ENCODE results near the gene SNX15.
A peak's percentile ranks its signal among the peaks of the same experiment; 100 is the strongest.

Gene SNX15

GRCh38 chr11:65083134-65083833 lies 56.0 kb downstream of the SNX15 start:
- H3K4me3 ChIP-seq (ENCODE audit: low read depth, low read length) = peak overlapping the region; percentile 91

- peak within 1 kb of the TSS; percentile 91 for H3K4me3 ChIP-seq (ENCODE audit: low read depth, low read length)
These were observed 56.8 kb downstream of the SNX15 start, which contains the start of the genes CDCA5 and ZFPL1 for GRCh38 chr11:65083834-65084597. CDCA5 (minus strand) TSS chr11:65084040; CDS start chr11:65083978, 62 bp downstream. ZFPL1 (plus strand) TSS chr11:65084222; CDS start chr11:65084699, 477 bp downstream.

GRCh38 chr11:65084598-65085375 lies 57.5 kb downstream of the SNX15 start:
- peak overlapping the region; percentile 91 for H3K4me3 ChIP-seq (ENCODE audit: low read depth, low read length)

GRCh38 chr11:65085446-65085845 lies 58.2 kb downstream of the SNX15 start:
- no peak overlapping the region for H3K4me3 ChIP-seq (ENCODE audit: low read depth, low read length)

GRCh38 chr11:65086809-65087208 lies 59.6 kb downstream of the SNX15 start:
- no peak overlapping the region for H3K4me3 ChIP-seq (ENCODE audit: low read depth, low read length)

- no peak overlapping the region for H3K4me3 ChIP-seq (ENCODE audit: low read depth, low read length)
These were observed 60.0 kb downstream of the SNX15 start for GRCh38 chr11:65087216-65087615.

GRCh38 chr11:65087827-65088226 lies 60.6 kb downstream of the SNX15 start:
- H3K4me3 ChIP-seq (ENCODE audit: low read depth, low read length) = no peak overlapping the region

GRCh38 chr11:65089621-65090020 lies 62.4 kb downstream of the SNX15 start:
- H3K4me3 ChIP-seq (ENCODE audit: low read depth, low read length) = no peak overlapping the region

Measured in iPS-11a (cell line).